Subcutaneous abdominal adipose tissue (tissue), 5 donors: Measurements from ENCODE around the gene GPALPP1.

Source experiments
- H3K27ac ChIP-seq: one replicate; pipeline ENCODE4 v1.7.0; 2013; ENCODE audit warnings: low read depth, mild to moderate bottlenecking, inconsistent platforms, low read length, moderate library complexity
- H3K27me3 ChIP-seq, 5 donors: one replicate each; pipeline ENCODE4 v1.7.0; 2013; ENCODE audit warnings: low read length in 5 of 5, inconsistent platforms in 1 of 5; ENCODE audit not compliant: control insufficient read depth in 5 of 5, insufficient read depth in 4 of 5
- H3K36me3 ChIP-seq, 5 donors: one replicate each; pipeline ENCODE4 v1.7.0; 2013; ENCODE audit warnings: low read length in 5 of 5; ENCODE audit not compliant: control insufficient read depth in 5 of 5, insufficient read depth in 5 of 5
- H3K4me1 ChIP-seq, 5 donors: one replicate each; pipeline ENCODE4 v1.7.0; 2013; ENCODE audit warnings: low read length in 5 of 5, mild to moderate bottlenecking in 3 of 5, moderate library complexity in 1 of 5; ENCODE audit not compliant: control insufficient read depth in 5 of 5, insufficient read depth in 5 of 5
- H3K4me3 ChIP-seq, 5 donors: one replicate each; pipeline ENCODE4 v1.7.0; 2013; ENCODE audit warnings: low read length in 5 of 5, low read depth in 1 of 5
- H3K9ac ChIP-seq, 5 donors: one replicate each; pipeline ENCODE4 v1.7.0; 2013; ENCODE audit warnings: low read length in 5 of 5, mild to moderate bottlenecking in 4 of 5, moderate library complexity in 3 of 5
- H3K9me3 ChIP-seq, 5 donors: one replicate each; pipeline ENCODE4 v1.7.0; 2013; ENCODE audit warnings: low read length in 5 of 5; ENCODE audit not compliant: control insufficient read depth in 5 of 5
- donor health status: healthy.
- donor health status: healthy.
- donor health status: healthy.
- donor health status: healthy.
- donor health status: healthy.

GPALPP1 gene

DNA sequence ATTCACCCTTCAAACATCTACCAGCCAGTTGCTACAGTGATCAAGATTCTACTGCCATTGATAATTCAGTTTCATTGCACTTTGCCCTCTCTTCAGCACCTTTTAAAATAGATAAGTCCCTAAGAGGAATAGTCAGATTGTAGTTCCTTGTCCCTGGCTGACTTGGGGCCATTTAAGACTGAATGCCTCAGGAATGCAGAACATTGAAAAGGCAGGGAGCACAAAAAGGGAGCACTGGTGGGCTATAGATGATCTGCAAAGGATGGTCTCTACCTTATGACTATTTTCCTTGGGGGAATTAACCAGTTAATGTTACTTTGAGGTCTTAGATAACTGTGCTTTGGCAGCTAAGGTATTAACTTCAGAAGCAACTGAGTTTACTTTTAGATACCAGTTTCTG is 46.9 kb downstream of the GPALPP1 start:
- H3K27me3 ChIP-seq: no peaks in the 10 kb centered on the region
- no peak overlapping the region for H3K9ac ChIP-seq
- no peak overlapping the region for H3K27ac ChIP-seq
- H3K4me1 ChIP-seq: no peaks in the 10 kb centered on the region
- no peaks in the 10 kb centered on the region for H3K9me3 ChIP-seq
- H3K36me3 ChIP-seq: peaks cover 5 to 25% (median 19%) of the 10 kb centered on the region in 5 donors
- no peak overlapping the region for H3K4me3 ChIP-seq

DNA sequence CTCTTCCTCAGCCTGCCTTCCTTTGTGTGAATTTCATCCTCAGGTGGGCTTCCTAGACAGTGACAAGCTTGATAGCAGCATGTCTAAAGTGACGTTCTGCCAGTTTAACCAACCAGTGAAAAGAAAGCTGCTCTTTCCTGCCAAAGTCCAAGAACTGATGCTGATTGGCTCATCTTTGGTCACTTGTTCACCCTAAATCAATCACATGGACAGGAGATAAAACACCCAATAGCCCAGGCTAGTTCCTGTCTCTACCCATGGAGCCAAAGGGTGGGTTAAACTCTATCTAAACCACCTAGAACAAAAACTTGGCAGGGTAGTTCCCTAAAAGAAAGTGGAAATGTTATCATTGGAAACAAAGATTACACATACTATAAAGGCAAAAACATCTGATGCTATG is 50.8 kb downstream of the GPALPP1 start:
- Histone ChIP-seq H3K9ac (no peak overlapping the region), H3K4me3 (no peak overlapping the region), H3K27ac (no peak overlapping the region), H3K27me3 (no peaks in the 10 kb centered on the region), H3K9me3 (no peaks in the 10 kb centered on the region), H3K4me1 (no peaks in the 10 kb centered on the region), H3K36me3 (peaks cover 3 to 13% (median 10%) of the 10 kb centered on the region in 5 donors)

DNA sequence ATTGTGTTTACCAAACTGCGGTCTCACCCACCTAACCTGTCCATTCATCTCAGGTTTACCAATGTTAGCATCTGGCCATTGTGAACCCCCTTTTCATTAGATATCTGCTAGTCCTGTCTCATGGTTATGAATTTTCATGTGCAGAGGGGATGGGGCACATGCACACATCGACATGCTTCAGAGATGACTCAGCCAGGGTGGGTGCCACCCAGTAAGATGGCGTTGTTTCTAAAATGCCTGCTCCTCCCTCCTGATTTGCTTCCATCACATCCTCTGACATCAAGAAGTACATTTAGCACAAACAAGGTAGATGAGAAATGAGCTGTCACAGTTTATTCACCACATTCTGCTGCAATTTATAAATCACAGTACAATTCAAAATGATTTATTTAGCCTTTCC is 51.3 kb downstream of the GPALPP1 start:
- H3K9me3 ChIP-seq: no peaks in the 10 kb centered on the region
- H3K27me3 ChIP-seq: no peaks in the 10 kb centered on the region
- no peaks in the 10 kb centered on the region for H3K4me1 ChIP-seq
- no peak overlapping the region for H3K4me3 ChIP-seq
- H3K36me3 ChIP-seq: peaks cover 3 to 12% (median 10%) of the 10 kb centered on the region in 5 donors
- no peak overlapping the region for H3K9ac ChIP-seq
- no peak overlapping the region for H3K27ac ChIP-seq

DNA sequence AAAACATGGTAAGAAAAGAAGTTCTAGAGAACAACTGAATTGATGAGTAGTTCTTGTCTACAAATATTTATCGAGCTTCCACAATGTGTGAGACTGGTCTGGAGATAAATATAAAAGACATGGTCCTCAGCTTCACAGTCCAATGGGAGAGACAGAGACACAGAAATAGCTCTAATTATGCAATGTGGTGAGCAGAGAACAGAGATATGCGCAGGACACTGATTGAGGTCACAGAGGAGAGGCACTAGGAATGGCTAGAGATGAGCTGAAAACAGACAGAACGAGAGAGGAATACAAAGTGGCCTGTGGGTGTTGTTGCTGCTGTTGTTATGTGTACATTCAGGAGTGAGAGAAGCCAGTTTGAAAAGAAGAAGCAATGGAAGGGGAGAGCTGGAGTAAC is 53.2 kb downstream of the GPALPP1 start:
- peaks cover 0 to 8% (median 5%) of the 10 kb centered on the region in 5 donors for H3K36me3 ChIP-seq
- no peak overlapping the region for H3K27ac ChIP-seq
- H3K9me3 ChIP-seq: no peaks in the 10 kb centered on the region
- H3K27me3 ChIP-seq: no peaks in the 10 kb centered on the region
- no peak overlapping the region for H3K4me3 ChIP-seq
- peaks cover 0 to 10% (median 9%) of the 10 kb centered on the region in 5 donors for H3K4me1 ChIP-seq
- H3K9ac ChIP-seq: no peak overlapping the region

DNA sequence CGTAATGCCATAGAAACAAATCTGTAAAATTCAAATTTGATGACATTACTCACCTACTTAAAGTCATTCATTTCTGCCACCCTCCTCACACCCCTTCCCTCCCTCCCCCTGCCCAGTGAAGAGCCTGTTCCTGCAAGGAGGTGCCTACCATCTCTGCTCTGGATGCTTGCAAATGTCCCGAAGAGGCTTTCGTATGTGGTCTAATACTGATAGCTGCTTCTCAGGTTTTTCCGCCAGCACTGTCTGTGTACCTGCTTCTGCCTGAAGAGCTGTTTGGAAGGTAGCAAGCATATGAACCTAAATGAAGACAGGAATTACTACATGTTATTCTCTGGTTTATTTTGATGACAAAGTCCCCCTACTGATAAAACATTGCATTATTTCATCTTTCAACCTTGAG is 57.1 kb downstream of the GPALPP1 start:
- peak overlapping the region in 2 of 5 donors; percentile 28 to 49 for H3K9ac ChIP-seq
- no peak overlapping the region for H3K4me3 ChIP-seq
- peaks cover 0 to 3% (median 0%) of the 10 kb centered on the region in 5 donors for H3K27me3 ChIP-seq
- H3K4me1 ChIP-seq: peaks cover 1 to 12% (median 10%) of the 10 kb centered on the region in 5 donors
- H3K27ac ChIP-seq: no peak overlapping the region
- H3K9me3 ChIP-seq: no peaks in the 10 kb centered on the region
- H3K36me3 ChIP-seq: no peaks in the 10 kb centered on the region

DNA sequence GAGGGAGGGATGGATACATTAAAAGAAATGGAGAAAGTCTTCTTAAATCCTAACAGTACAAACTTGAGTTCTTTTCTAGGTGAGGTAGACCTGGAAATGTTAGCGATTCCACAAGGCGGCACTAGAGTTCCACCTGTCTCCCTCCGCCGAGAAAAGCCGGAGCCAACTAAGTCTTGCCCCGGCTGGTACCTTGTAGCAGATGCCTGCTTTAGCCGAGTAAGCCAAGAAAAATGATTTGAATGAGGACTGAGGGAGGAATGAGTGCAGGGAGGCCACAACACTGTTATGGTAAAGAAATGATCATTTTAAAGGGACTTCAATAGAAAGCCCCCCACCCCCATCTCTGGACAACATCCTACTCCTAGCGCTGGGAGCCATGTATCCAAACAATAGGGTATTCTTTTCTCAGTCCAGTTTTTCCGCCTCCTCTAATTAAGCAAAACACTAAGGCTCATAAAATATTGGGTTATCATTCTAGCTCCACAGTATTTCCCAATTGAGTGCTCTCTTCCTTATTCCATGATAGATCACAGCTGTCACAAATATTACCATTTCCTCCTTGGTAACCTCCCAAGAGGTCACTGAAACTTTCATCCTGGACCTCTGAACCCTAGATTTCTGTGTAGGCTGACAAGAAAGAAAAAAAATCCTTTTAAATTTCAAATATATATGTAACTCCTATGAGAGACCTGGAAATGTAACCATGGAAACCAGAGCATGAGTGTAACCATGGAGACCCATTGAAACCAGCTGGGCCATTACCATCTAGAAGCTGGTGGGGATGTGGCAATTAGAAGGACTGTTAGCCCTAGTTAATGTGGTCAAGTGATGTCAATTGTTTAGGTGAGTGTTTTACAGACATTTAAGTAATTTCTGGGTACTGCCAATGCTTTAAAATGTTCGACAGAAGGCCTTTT is 58.3 kb downstream of the GPALPP1 start:
- Histone ChIP-seq H3K4me1 (peaks cover 1 to 12% (median 10%) of the 10 kb centered on the region in 5 donors), H3K36me3 (no peaks in the 10 kb centered on the region), H3K27ac (no peak overlapping the region), H3K27me3 (peaks cover 0 to 3% (median 0%) of the 10 kb centered on the region in 5 donors), H3K9me3 (no peaks in the 10 kb centered on the region), H3K4me3 (peak overlapping the region; percentile 56 to 70 (median 65)), H3K9ac (peak overlapping the region in 4 of 5 donors; percentile 28 to 76 (median 60))

DNA sequence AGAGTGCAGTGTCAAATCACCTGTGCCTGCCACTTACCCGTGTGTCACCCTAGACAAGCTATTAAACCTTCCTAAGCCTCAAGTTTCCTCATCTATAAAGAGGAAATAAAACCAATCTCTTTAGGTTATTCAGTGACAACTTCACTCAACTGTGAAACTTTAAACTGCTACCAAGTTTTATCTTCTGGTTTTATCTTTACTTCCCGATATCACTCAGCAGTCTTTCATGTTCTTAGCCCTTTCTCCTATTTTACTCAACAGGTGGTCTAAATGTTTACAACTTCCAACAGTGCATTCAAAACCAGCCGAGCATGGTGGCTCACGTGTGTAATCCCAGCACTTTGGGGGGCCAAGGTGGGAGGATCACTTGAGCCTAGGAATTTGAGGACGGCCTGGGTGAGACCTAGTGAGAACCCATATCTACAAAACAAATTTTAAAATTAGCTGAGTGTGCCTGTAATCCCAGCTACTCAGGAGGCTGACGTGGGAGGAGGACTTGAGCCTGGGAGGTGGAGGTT is 59.6 kb downstream of the GPALPP1 start:
- Histone ChIP-seq H3K4me3 (no peak overlapping the region), H3K27me3 (peaks cover 0 to 3% (median 0%) of the 10 kb centered on the region in 5 donors), H3K9ac (no peak overlapping the region)

DNA sequence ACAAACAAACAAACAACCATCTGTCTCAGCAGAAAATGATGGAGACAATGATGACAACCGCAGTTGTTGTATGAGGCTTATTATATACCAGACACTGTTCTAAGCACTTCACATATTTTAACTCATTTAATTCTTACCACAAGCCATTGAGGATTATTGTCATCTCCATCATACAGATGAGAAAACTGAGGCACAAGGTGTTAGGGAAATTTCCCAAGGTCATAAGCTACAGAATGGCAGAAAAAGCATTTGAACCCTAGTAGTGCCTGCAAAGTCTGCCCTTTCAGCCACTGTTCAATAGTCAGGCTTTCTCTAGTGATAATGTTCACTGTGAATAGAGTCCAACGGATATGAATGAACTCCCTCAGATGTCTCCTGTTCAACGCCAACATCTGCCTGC is 60.1 kb downstream of the GPALPP1 start:
- Histone ChIP-seq H3K27ac (no peak overlapping the region), H3K9me3 (no peaks in the 10 kb centered on the region), H3K4me1 (peaks cover 1 to 12% (median 10%) of the 10 kb centered on the region in 5 donors), H3K9ac (no peak overlapping the region), H3K4me3 (no peak overlapping the region), H3K27me3 (peaks cover 0 to 3% (median 0%) of the 10 kb centered on the region in 5 donors), H3K36me3 (no peaks in the 10 kb centered on the region)

More for the DNA sequence above, 59.6 kb downstream of the GPALPP1 start:
- Histone ChIP-seq H3K4me1 (peaks cover 1 to 12% (median 10%) of the 10 kb centered on the region in 5 donors), H3K27ac (no peak overlapping the region), H3K36me3 (no peaks in the 10 kb centered on the region), H3K9me3 (no peaks in the 10 kb centered on the region)

DNA sequence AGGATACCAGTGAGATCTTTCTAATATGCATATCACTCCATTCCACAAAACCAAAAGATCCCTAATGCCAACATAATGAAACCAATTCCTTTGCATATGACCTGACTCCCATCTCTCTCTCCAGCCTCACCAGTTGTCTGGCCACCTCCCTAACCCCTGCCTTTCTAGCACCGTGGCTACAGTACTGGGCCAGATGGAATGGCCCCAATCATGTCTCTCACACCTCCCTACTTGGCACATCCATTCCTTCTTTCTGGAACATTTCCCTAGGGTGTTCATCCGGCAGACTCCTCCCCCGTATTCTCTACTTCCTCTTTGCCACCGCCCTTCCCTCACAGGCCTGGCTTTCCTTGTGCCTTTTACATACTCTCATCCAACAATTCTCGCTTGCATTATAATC is 62.0 kb downstream of the GPALPP1 start:
- Histone ChIP-seq H3K27ac (no peak overlapping the region), H3K4me3 (no peak overlapping the region), H3K36me3 (no peaks in the 10 kb centered on the region), H3K9ac (no peak overlapping the region), H3K27me3 (peaks cover 0 to 3% (median 0%) of the 10 kb centered on the region in 5 donors), H3K9me3 (no peaks in the 10 kb centered on the region), H3K4me1 (peaks cover 1 to 19% (median 11%) of the 10 kb centered on the region in 5 donors)
